ENCODE data around the gene DMXL1. TPM values are rescaled to one million over a fixed set of nuclear protein-coding genes. Genes with fewer than 3 reads are reported as not detected.

The DMXL1 gene
- total RNA-seq = 26.3 and 30.5 TPM in 2 replicates

GRCh38 chr5:119070828-119071560 is at the start of gene DMXL1:
Gene DMXL1 (plus strand): TSS chr5:119071087. CDS start chr5:119071570, 483 bp downstream.

Other genes with a start within 250 kb of the DMXL1 start
- gene DTWD2, start 82.5 kb upstream of the DMXL1 start, total RNA-seq = 1.6 and 2.0 TPM in 2 replicates

All from epithelial cell of umbilical artery (primary cell).